Measurements from ENCODE around the gene CD48. TPM values are rescaled to one million over a fixed set of nuclear protein-coding genes. Genes with fewer than 3 reads are reported as not detected.
A peak's percentile ranks its signal among the peaks of the same experiment; 100 is the strongest.
"Not testable (repeated sequence)": the region's sequence is repeated elsewhere in the genome, so short reads cannot be mapped to it uniquely, and the experiment has no call there.

The CD48 gene
- polyA plus RNA-seq, 4 donors: 5.6 to 28.6 (median 10.7) TPM

DNA sequence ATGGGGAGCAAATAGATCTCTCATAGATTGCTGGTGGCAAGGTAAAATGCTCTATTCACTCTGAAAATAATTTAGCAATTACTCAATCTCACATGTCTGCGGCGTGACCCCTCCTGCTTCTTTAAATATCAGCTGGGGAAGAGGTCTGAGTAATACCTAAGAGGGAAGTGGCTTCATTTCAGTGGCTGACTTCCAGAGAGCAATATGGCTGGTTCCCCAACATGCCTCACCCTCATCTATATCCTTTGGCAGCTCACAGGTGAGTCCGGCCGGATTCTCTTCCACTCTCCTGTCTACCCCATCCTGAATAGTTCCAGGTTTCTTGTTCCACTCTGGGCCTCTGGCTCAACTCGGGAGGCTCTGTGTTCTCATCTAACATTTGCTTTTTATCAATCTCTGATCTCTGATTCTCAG is 27.5 kb upstream of the CD48 start, which contains the start of gene SLAMF7:
Gene SLAMF7 (plus strand): TSS at position 150 of the 414 bp plus-strand sequence. CDS start 55 bp downstream, at position 205.
- Histone ChIP-seq H3K9me3 (ENCODE audit: control insufficient read depth in 2 of 2, insufficient read depth in 1 of 2, low read depth in 1 of 2, low read length in 1 of 2) (peaks cover 0 to 4% of the 10 kb centered on the region in 2 donors), H3K27me3 (ENCODE audit: control insufficient read depth in 3 of 3, insufficient read depth in 3 of 3, low read length in 3 of 3) (no peaks in the 10 kb centered on the region), H3K27ac (ENCODE audit: low read depth in 1 of 3, low read length in 2 of 3) (peak within 1 kb of the TSS in 1 of 3 donors; percentile 81), H3K4me3 (ENCODE audit: low read depth in 1 of 3, low read length in 3 of 3) (peak within 1 kb of the TSS; percentile 13 to 31 (median 18)), H3K36me3 (ENCODE audit: control insufficient read depth in 3 of 3, insufficient read depth in 2 of 3, low read depth in 1 of 3, low read length in 3 of 3) (no peaks in the 10 kb centered on the region), H3K4me1 (ENCODE audit: control insufficient read depth in 3 of 3, insufficient read depth in 2 of 3, low read depth in 1 of 3, low read length in 2 of 3) (no peaks in the 10 kb centered on the region)
- FAIRE-seq: no peak
- WGBS, 3 donors: 59 to 68% (median 62%) methylated on average over 5 of the region's 5 CpGs
- peak in 1 of 2 donors; percentile 35 for DNase-seq

DNA sequence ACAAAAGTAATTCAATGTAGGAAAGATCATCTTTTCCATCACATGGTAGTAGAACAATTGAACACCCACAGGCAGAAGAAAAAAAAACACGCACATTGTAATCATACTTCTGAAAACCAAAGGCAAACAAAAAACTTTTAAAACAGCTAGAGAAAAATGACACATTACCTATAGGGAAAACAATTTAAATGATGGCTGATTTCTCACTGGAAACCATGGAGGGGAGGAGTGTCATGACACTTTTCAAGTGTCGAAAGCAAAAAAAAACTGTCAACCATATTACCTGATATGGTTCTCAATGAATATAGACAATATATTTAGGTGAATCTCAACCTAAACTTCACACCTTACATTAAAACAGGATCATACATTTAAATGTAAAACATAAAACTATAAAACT is 26.6 kb upstream of the CD48 start:
- no peak overlapping the region for H3K4me3 ChIP-seq (ENCODE audit: low read depth in 1 of 3, low read length in 3 of 3)
- no peaks in the 10 kb centered on the region for H3K27me3 ChIP-seq (ENCODE audit: control insufficient read depth in 3 of 3, insufficient read depth in 3 of 3, low read length in 3 of 3)
- H3K9me3 ChIP-seq (ENCODE audit: control insufficient read depth in 2 of 2, insufficient read depth in 1 of 2, low read depth in 1 of 2, low read length in 1 of 2): peaks cover 0 to 4% of the 10 kb centered on the region in 2 donors
- H3K36me3 ChIP-seq (ENCODE audit: control insufficient read depth in 3 of 3, insufficient read depth in 2 of 3, low read depth in 1 of 3, low read length in 3 of 3): no peaks in the 10 kb centered on the region
- H3K4me1 ChIP-seq (ENCODE audit: control insufficient read depth in 3 of 3, insufficient read depth in 2 of 3, low read depth in 1 of 3, low read length in 2 of 3): no peaks in the 10 kb centered on the region
- DNase-seq (no peak), FAIRE-seq (peak; percentile 10)
- 85 to 94% (median 89%) methylated on average over 2 of the region's 2 CpGs for WGBS, 3 donors
- H3K27ac ChIP-seq (ENCODE audit: low read depth in 1 of 3, low read length in 2 of 3): no peak overlapping the region

DNA sequence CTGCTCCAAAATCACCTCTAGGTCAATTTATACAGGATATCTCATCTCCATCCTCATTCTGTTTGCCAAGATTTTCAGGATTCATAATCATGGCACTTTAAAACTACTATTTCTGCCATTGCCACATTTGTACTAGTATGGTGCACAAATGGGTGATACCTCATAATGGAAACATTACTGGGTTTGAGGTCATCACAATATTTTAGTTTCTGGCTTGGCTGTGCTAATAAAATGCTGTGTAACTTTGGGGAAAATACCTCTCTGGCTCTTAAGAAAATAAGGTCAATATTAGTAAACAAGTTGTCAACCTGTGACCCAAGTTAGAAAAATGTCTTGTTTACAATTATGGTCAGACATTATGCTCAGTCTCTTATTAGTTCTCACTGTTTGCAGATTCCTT is 22.7 kb upstream of the CD48 start:
- DNase-seq (no peak), FAIRE-seq (no peak)
- no peak overlapping the region for H3K27ac ChIP-seq (ENCODE audit: low read depth in 1 of 3, low read length in 2 of 3)
- no peak overlapping the region for H3K4me3 ChIP-seq (ENCODE audit: low read depth in 1 of 3, low read length in 3 of 3)
- no peaks in the 10 kb centered on the region for H3K36me3 ChIP-seq (ENCODE audit: control insufficient read depth in 3 of 3, insufficient read depth in 2 of 3, low read depth in 1 of 3, low read length in 3 of 3)
- H3K9me3 ChIP-seq (ENCODE audit: control insufficient read depth in 2 of 2, insufficient read depth in 1 of 2, low read depth in 1 of 2, low read length in 1 of 2): peaks cover 0 to 4% of the 10 kb centered on the region in 2 donors
- no peaks in the 10 kb centered on the region for H3K4me1 ChIP-seq (ENCODE audit: control insufficient read depth in 3 of 3, insufficient read depth in 2 of 3, low read depth in 1 of 3, low read length in 2 of 3)
- no peaks in the 10 kb centered on the region for H3K27me3 ChIP-seq (ENCODE audit: control insufficient read depth in 3 of 3, insufficient read depth in 3 of 3, low read length in 3 of 3)

DNA sequence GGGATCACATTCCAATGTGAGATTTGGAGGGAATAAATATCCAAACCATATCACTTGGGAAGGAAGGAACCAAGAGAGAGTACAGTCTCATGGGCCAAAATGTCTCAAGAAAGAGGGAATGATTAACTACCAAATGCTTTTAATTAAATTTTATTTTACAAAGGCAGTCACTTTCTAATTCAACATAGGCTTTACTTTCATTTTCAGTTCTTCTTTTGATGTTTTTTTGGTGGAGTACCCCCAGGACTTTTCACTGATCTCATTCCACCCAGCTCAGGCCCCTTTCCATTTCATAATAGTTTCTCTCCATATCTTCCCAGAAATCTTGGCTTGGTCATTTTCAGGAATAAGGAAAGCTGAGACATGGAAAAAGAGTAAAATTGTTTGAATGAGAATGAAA is 22.3 kb upstream of the CD48 start:
- FAIRE-seq (no peak), DNase-seq (no peak)
- no peaks in the 10 kb centered on the region for H3K4me1 ChIP-seq (ENCODE audit: control insufficient read depth in 3 of 3, insufficient read depth in 2 of 3, low read depth in 1 of 3, low read length in 2 of 3)

DNA sequence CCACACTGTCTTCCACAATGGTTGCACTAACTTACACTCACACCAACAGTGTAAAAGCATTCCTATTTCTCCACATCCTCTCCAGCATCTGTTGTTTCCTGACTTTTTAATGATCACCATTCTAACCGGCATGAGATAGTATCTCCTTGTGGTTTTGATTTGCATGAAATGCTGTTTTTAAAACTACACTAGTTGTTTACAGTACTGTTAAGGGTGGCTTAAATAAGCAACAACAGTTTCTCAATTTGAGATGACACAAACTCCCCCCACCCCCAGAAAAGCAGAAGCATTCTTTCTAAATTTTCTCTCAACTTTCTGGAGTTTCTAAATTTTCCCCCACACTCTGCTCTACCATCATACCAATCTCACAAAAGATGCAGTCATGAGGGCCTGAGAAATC is 20.4 kb upstream of the CD48 start:
- no peak for FAIRE-seq
- no peak overlapping the region for H3K4me3 ChIP-seq (ENCODE audit: low read depth in 1 of 3, low read length in 3 of 3)
- no peak for DNase-seq

More for the DNA sequence above, 22.3 kb upstream of the CD48 start:
- Histone ChIP-seq H3K4me3 (ENCODE audit: low read depth in 1 of 3, low read length in 3 of 3) (no peak overlapping the region), H3K36me3 (ENCODE audit: control insufficient read depth in 3 of 3, insufficient read depth in 2 of 3, low read depth in 1 of 3, low read length in 3 of 3) (no peaks in the 10 kb centered on the region), H3K27me3 (ENCODE audit: control insufficient read depth in 3 of 3, insufficient read depth in 3 of 3, low read length in 3 of 3) (no peaks in the 10 kb centered on the region), H3K27ac (ENCODE audit: low read depth in 1 of 3, low read length in 2 of 3) (no peak overlapping the region), H3K9me3 (ENCODE audit: control insufficient read depth in 2 of 2, insufficient read depth in 1 of 2, low read depth in 1 of 2, low read length in 1 of 2) (peaks cover 0 to 4% of the 10 kb centered on the region in 2 donors)

DNA sequence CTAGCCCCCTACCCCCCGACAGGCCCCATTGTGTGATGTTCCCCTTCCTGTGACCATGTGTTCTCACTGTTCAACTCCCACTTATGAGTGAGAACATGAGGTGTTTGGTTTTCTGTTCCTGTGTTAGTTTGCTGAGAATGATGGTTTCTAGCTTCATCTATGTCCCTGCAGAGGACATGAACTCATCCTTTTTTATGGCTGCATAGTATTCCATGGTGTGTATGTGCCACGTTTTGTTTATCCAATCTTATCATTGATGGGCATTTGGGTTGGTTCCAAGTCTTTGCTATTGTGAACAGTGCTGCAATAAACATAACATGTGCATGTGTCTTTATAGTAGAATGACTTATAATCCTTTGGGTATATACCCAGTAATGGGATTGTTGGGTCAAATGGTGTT is 19.9 kb upstream of the CD48 start:
- H3K4me1 ChIP-seq (ENCODE audit: control insufficient read depth in 3 of 3, insufficient read depth in 2 of 3, low read depth in 1 of 3, low read length in 2 of 3); H3K9me3 ChIP-seq (ENCODE audit: control insufficient read depth in 2 of 2, insufficient read depth in 1 of 2, low read depth in 1 of 2, low read length in 1 of 2); DNase-seq; H3K27me3 ChIP-seq (ENCODE audit: control insufficient read depth in 3 of 3, insufficient read depth in 3 of 3, low read length in 3 of 3); H3K36me3 ChIP-seq (ENCODE audit: control insufficient read depth in 3 of 3, insufficient read depth in 2 of 3, low read depth in 1 of 3, low read length in 3 of 3); H3K27ac ChIP-seq (ENCODE audit: low read depth in 1 of 3, low read length in 2 of 3); H3K4me3 ChIP-seq (ENCODE audit: low read depth in 1 of 3, low read length in 3 of 3); FAIRE-seq: not testable (repeated sequence)
- WGBS, 3 donors: 58 to 70% (median 61%) methylated on average over 2 of the region's 2 CpGs

More for the DNA sequence above, 20.4 kb upstream of the CD48 start:
- Histone ChIP-seq H3K27me3 (ENCODE audit: control insufficient read depth in 3 of 3, insufficient read depth in 3 of 3, low read length in 3 of 3) (no peaks in the 10 kb centered on the region), H3K36me3 (ENCODE audit: control insufficient read depth in 3 of 3, insufficient read depth in 2 of 3, low read depth in 1 of 3, low read length in 3 of 3) (no peaks in the 10 kb centered on the region), H3K27ac (ENCODE audit: low read depth in 1 of 3, low read length in 2 of 3) (no peak overlapping the region), H3K4me1 (ENCODE audit: control insufficient read depth in 3 of 3, insufficient read depth in 2 of 3, low read depth in 1 of 3, low read length in 2 of 3) (no peaks in the 10 kb centered on the region), H3K9me3 (ENCODE audit: control insufficient read depth in 2 of 2, insufficient read depth in 1 of 2, low read depth in 1 of 2, low read length in 1 of 2) (peaks cover 0 to 4% of the 10 kb centered on the region in 2 donors)
- 53 to 89% (median 64%) methylated on average over 1 of the region's 1 CpG for WGBS, 3 donors

DNA sequence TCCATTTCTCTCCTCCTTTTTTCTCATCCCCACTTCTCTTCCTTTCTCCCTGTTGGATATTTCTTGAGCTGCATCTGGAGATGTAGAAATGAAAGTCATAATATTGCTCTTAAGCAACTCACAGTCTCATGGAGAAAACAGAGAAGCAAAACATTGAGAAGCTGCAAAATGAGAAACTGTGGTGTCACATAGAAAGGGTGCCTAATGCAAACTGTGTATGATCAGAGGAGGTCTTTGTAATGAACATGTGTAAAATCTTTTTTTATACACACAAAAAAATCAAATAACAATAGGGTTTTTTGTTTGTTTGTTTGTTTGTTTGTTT is 15.7 kb upstream of the CD48 start:
- H3K36me3 ChIP-seq (ENCODE audit: control insufficient read depth in 3 of 3, insufficient read depth in 2 of 3, low read depth in 1 of 3, low read length in 3 of 3): no peaks in the 10 kb centered on the region
- H3K4me1 ChIP-seq (ENCODE audit: control insufficient read depth in 3 of 3, insufficient read depth in 2 of 3, low read depth in 1 of 3, low read length in 2 of 3): peaks cover 0 to 12% (median 0%) of the 10 kb centered on the region in 3 donors
- H3K9me3 ChIP-seq (ENCODE audit: control insufficient read depth in 2 of 2, insufficient read depth in 1 of 2, low read depth in 1 of 2, low read length in 1 of 2): no peaks in the 10 kb centered on the region
- FAIRE-seq (no peak), DNase-seq (no peak)
- H3K27me3 ChIP-seq (ENCODE audit: control insufficient read depth in 3 of 3, insufficient read depth in 3 of 3, low read length in 3 of 3): no peaks in the 10 kb centered on the region
- no peak overlapping the region for H3K4me3 ChIP-seq (ENCODE audit: low read depth in 1 of 3, low read length in 3 of 3)
- no peak overlapping the region for H3K27ac ChIP-seq (ENCODE audit: low read depth in 1 of 3, low read length in 2 of 3)

DNA sequence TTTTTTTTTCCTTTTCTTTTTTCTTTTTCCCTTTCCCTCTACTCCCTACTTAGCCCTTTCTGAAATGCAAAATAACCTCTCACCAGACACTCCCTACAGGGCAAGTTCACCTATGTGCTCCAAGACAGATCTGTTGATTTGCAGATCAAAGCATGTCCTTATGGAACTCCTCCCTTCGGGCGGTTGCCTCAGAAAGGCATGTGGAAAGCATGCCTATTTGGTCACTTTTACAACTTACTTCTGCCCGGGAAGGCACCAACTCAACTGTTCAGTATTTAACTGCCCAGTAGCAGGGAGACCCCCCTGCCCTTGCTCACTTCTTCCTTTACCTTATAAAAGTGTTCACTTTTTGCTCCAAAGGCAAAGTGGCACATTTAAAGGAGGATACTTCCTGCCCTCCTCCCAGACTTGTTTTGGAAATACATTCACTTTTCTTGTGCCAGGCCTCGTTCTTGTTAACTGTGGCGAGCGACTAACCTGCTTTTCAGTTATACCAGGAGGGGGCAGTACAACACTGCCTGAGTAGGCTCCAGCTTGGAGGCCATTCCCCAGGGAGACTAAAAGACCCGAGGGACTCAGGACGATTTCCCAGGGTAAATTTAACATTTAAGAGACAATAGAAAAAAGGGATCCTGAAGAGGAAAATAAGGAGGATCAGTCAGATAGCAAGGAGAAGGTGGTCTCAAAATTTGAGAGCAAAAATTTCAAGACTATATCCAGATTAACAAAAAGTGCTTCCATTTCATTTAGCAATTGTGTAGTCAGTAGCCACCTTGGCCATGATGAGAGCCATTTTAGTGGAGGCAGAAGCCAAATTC is 15.1 kb upstream of the CD48 start:
- H3K27ac ChIP-seq (ENCODE audit: low read depth in 1 of 3, low read length in 2 of 3): peak overlapping the region in 2 of 3 donors; percentile 45 to 58
- no peaks in the 10 kb centered on the region for H3K36me3 ChIP-seq (ENCODE audit: control insufficient read depth in 3 of 3, insufficient read depth in 2 of 3, low read depth in 1 of 3, low read length in 3 of 3)
- no peaks in the 10 kb centered on the region for H3K9me3 ChIP-seq (ENCODE audit: control insufficient read depth in 2 of 2, insufficient read depth in 1 of 2, low read depth in 1 of 2, low read length in 1 of 2)
- H3K4me3 ChIP-seq (ENCODE audit: low read depth in 1 of 3, low read length in 3 of 3): no peak overlapping the region
- FAIRE-seq: no peak
- H3K4me1 ChIP-seq (ENCODE audit: control insufficient read depth in 3 of 3, insufficient read depth in 2 of 3, low read depth in 1 of 3, low read length in 2 of 3): peaks cover 0 to 12% (median 0%) of the 10 kb centered on the region in 3 donors
- H3K27me3 ChIP-seq (ENCODE audit: control insufficient read depth in 3 of 3, insufficient read depth in 3 of 3, low read length in 3 of 3): no peaks in the 10 kb centered on the region
- WGBS, 3 donors: 4 to 10% (median 6%) methylated on average over 8 of the region's 8 CpGs
- peak; percentile 79 to 84 for DNase-seq

DNA sequence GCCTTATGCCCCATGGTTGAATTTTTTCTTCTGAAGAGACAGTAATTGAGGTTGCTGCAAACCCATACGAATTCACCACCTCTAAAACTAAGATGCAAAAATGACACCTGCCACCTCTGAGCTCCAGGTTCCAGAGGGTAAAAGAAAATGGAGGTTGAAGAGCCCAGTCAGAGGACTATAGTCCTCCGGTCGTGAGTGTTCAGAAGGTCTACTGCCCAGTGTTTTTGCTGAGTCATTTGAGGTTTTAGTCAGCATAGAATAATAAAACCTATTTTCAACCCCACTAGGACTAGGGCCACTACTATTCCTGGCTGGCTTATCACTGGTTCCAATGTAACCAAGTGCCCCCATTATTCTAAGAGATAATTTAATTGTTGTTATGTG is 14.5 kb upstream of the CD48 start:
- H3K36me3 ChIP-seq (ENCODE audit: control insufficient read depth in 3 of 3, insufficient read depth in 2 of 3, low read depth in 1 of 3, low read length in 3 of 3): no peaks in the 10 kb centered on the region
- no peaks in the 10 kb centered on the region for H3K27me3 ChIP-seq (ENCODE audit: control insufficient read depth in 3 of 3, insufficient read depth in 3 of 3, low read length in 3 of 3)
- H3K9me3 ChIP-seq (ENCODE audit: control insufficient read depth in 2 of 2, insufficient read depth in 1 of 2, low read depth in 1 of 2, low read length in 1 of 2): no peaks in the 10 kb centered on the region
- 12 to 43% (median 16%) methylated on average over 3 of the region's 3 CpGs for WGBS, 3 donors
- H3K4me3 ChIP-seq (ENCODE audit: low read depth in 1 of 3, low read length in 3 of 3): no peak overlapping the region
- FAIRE-seq (no peak), DNase-seq (peak; percentile 40 to 46)
- peaks cover 0 to 12% (median 0%) of the 10 kb centered on the region in 3 donors for H3K4me1 ChIP-seq (ENCODE audit: control insufficient read depth in 3 of 3, insufficient read depth in 2 of 3, low read depth in 1 of 3, low read length in 2 of 3)
- peak overlapping the region in 1 of 3 donors; percentile 45 for H3K27ac ChIP-seq (ENCODE audit: low read depth in 1 of 3, low read length in 2 of 3)

Measured in small intestine (tissue), 7 donors.